NOMO-1 treated with DMSO at 0.1 percent for 48 hours (cell line): ENCODE measurements around the gene LSM14A.
A peak's percentile ranks its signal among the peaks of the same experiment; 100 is the strongest.
"Not testable (repeated sequence)": the region's sequence is repeated elsewhere in the genome, so short reads cannot be mapped to it uniquely, and the experiment has no call there.

Experiments
- DNase-seq: peaks from one replicate; lab custom pipeline; 2025; ENCODE audit not compliant: unreplicated experiment; lab: John Stamatoyannopoulos, UW

The LSM14A gene

DNA sequence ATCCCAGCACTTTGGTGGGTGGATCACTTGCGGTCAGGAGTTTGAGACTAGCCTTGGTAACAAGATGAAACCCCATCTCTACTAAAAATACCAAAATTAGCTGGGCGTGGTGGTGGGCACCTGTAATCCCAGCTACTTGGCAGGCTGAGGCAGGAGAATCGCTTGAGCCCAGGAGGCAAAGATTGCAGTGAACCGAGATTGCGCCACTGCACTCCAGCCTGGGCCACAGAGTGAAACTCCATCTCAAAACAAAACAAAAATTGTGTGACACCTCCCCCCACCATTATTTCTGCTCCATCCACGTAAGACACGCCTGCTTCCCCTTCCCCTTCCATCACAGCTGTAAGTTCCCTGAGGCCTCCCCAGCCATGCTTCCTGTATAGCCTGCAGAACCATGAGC, 13.3 kb upstream of the LSM14A start:
- DNase-seq: not testable (repeated sequence)

DNA sequence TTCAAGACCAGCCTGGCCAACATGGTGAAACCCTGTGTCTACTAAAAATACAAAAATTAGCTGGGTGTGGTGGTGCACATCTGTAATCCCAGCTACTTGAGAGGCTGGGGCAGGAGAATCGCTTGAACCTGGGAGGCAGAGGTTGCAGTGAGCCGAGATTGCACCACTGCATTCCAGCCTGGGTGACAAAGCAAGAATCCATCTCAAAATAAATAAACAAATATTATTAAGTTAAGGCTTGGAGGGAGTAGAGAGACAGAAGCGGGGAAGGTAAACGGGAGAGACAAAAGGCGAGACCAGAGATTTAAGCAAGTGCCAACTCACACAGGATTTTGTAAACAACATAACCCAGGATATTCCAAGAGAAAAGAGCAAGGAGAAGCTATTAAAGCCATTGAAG, 12.8 kb upstream of the LSM14A start:
- DNase-seq: not testable (repeated sequence)

GRCh38 chr19:34161902-34162301, 10.4 kb upstream of the LSM14A start:
- not testable (repeated sequence) for DNase-seq

- DNase-seq: peak; percentile 52
Measured at GRCh38 chr19:34165295-34165738, 7.0 kb upstream of the LSM14A start.

- DNase-seq: not testable (repeated sequence)
Measured at GRCh38 chr19:34169475-34170199, 2.7 kb upstream of the LSM14A start.

GRCh38 chr19:34171539-34171876, 796 bp upstream of the LSM14A start:
- peak; percentile 66 for DNase-seq

- DNase-seq: no peak
Measured at GRCh38 chr19:34172661-34173192, 423 bp downstream of the LSM14A start.

DNA sequence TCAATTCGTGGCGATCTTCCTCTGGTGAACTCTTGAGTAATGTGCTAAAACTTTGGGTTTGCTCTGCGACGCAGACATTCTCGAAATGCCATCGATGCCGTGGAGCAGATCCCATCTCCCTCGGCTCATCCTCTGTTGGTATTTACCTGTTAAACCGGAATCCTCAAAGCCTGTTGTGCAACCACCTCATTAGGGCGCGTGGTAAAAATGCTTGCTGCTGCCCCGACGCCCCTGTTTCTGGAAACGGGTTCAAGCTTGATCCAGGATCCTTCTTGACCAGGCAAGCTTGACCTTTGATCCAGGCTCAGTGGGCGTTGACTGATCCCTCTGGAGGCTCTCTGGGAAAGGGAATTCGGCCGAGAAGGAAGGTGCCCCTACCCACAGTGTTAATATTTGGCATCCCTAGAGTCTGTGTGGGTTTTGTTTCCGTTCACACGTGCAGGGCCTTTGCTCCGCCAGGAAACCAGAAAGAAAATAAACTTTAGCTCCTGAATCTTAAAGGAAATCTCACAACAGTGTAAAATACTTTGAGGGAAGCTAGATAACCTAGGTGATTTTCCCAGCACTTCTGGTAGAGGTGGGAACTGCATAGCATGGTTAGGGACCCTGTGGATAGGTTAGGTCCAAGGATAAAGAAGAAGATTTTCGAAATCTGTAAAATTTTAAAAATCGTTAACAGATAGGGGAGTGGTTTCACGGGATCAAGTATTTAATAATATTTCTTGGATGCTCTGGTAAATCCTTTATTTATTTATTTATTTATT, 1.1 kb downstream of the LSM14A start:
- DNase-seq: peak; percentile 39

- DNase-seq: not testable (repeated sequence)
Measured at GRCh38 chr19:34175173-34175572, 2.9 kb downstream of the LSM14A start.

DNA sequence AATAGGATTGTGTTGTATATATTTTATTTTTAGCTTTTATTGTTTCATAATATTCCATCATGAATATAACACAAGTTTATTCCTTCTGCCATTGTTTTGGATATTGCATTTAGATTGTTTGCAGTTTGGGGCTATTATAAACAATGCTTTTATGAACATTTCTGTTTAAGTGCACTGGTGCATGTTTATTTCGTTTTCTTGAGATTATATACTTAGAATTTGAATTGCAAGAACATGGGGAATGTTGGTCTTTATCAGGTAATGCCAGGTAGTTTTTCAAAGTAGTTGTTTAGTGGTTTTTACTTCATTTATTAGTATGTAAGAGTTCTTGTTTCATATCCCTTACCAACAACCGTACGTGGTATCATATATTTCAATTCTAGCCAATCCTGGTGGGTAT, 4.3 kb downstream of the LSM14A start:
- DNase-seq: no peak

GRCh38 chr19:34178274-34178610, 5.9 kb downstream of the LSM14A start:
- no peak for DNase-seq

- DNase-seq: no peak
Measured at GRCh38 chr19:34179066-34179465, 6.8 kb downstream of the LSM14A start.

- no peak for DNase-seq
Measured at GRCh38 chr19:34180273-34180672, 8.0 kb downstream of the LSM14A start.

- DNase-seq: no peak
Measured at GRCh38 chr19:34180709-34181108, 8.4 kb downstream of the LSM14A start.

DNA sequence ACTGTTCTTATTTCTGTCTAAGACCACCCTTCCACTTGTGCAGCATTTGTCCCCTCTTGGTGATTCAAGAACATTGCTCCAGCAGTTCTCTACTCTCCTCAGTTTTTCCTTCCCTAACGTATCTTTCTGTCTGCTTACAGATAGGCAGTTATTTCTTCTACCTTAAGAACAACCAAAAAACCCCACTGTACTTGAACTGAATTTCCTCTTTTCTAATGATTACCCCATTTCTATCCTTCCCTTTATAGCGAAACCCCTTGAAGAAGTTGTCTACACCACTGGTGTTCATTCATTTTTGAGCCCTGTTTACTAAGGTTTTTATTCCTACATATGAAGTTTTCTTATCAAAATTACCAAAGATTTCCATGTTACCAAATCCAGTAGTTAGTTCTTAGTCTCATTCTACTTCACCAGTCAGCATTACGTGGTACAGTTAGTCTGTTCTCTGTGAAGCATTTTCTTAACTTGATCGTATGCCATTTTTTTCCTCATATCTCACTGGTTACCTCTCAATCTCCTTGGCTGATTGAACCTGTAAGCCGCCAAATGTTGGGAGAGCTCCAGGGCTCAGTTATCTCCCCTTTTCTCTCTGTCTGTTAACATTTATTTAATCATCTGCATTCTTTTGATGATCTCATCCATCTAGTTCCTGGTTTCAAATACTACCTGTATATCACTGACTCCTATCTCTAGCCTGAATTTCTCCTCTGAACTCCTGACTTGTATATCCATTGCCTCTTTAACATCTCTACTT, 9.0 kb downstream of the LSM14A start:
- DNase-seq: peak; percentile 51

GRCh38 chr19:34182125-34182524, 9.8 kb downstream of the LSM14A start:
- no peak for DNase-seq

GRCh38 chr19:34184880-34185491, 12.7 kb downstream of the LSM14A start:
- no peak for DNase-seq

DNA sequence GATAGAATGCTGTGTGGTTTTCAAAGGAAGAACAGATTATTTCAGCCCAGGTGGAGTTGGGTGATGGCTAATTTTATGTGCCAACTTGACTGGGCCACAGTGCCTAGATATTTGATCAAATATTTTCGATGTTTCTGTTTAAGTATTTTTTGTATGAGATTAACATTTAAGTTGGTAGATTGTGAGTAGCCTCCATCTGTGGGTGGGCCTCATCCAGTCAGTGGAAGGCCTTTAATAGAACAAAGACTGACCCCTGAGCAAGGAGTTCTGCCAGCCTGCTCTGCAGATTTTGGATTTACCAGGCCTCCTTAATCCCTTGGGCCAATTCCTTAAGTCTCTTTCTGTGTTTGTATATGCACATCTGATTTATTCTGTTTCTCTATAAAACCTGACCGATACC, 13.9 kb downstream of the LSM14A start:
- DNase-seq: no peak

DNA sequence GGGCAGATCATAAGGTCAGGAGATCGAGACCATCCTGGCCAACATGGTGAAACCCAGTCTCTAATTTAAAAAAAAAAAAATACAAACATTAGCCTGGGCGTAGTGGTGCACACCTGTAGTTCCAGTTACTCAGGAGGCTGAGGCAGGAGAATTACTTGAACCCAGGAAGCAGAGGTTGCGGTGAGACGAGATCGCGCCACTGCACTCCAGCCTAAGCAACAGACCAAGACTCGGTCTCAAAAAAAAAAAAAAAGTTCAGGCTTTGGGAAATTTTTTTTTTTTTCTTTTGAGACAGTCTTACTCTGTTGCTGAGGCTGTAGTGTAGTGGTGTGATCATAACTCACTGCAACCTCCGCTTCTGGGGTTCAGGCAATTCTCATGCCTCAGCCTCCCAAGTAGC, 14.7 kb downstream of the LSM14A start:
- no peak for DNase-seq

DNA sequence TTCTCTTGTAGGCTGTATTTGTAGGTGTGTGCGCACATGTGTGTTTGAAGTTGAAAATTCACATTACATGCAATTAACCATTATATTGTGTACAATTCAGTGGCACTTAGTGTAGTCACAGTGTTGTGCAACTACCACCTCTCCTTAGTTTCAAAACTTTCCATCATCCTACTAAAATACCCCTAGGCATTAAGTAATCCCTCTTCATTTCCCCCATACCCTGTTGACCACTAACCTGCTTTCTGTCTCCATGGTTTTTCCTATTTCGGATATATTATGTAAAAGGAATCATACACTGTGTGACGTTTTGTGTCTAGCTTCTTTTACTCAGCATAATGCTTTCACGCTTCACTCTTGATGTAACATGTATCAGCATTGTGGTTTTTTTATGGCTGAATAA, 16.1 kb downstream of the LSM14A start:
- no peak for DNase-seq

- no peak for DNase-seq
Measured at GRCh38 chr19:34189199-34189916, 17.1 kb downstream of the LSM14A start.
